Glutamatergic neuron (in vitro differentiated cells): ENCODE data around the gene EXOC3L1. TPM values are rescaled to one million over a fixed set of nuclear protein-coding genes. Genes with fewer than 3 reads are reported as not detected.

Source experiments
- DNase-seq: peaks from one replicate; pipeline ENCODE4 v3.0.0; 2022
- H3K27ac Mint-ChIP-seq: one replicate; pipeline ENCODE4 v1.8.0; 2020; ENCODE audit warnings: mild to moderate bottlenecking, mixed read lengths, inconsistent platforms; ENCODE audit not compliant: unreplicated experiment
- H3K27me3 Mint-ChIP-seq: one replicate; pipeline ENCODE4 v1.8.0; 2020; ENCODE audit warnings: mild to moderate bottlenecking, moderate library complexity, mixed read lengths, inconsistent platforms; ENCODE audit not compliant: unreplicated experiment
- H3K36me3 Mint-ChIP-seq: one replicate; pipeline ENCODE4 v1.8.0; 2020; ENCODE audit warnings: mild to moderate bottlenecking, mixed read lengths, inconsistent platforms; ENCODE audit not compliant: unreplicated experiment
- H3K4me1 Mint-ChIP-seq: one replicate; pipeline ENCODE4 v1.8.0; 2020; ENCODE audit warnings: mild to moderate bottlenecking, low read depth, mixed read lengths, inconsistent platforms; ENCODE audit not compliant: unreplicated experiment
- H3K4me3 Mint-ChIP-seq: one replicate; pipeline ENCODE4 v1.8.0; 2020; ENCODE audit warnings: mild to moderate bottlenecking, mixed read lengths, inconsistent platforms; ENCODE audit not compliant: unreplicated experiment
- H3K9me3 Mint-ChIP-seq: one replicate; pipeline ENCODE4 v1.8.0; 2020; ENCODE audit warnings: mild to moderate bottlenecking, moderate library complexity, mixed read lengths, inconsistent platforms; ENCODE audit not compliant: unreplicated experiment
- CTCF ChIP-seq: fragments of 200-600 bp; sonication (generic); IDR thresholded peaks from one replicate; pipeline ENCODE4 v1.5.0; 2021; ENCODE audit not compliant: partially characterized antibody, unreplicated experiment
- total RNA-seq: library from RNA; stranded (reverse); fragmentation: NEBNext Ultra II Directional; extraction: Animal tissue kit (Norgen Biotek cat#: 25700); gene quantifications from one replicate; pipeline ENCODE4 v1.2.1, GENCODE V29; 2021; ENCODE audit not compliant: unreplicated experiment

Gene EXOC3L1
- total RNA-seq, 1 donor from 2014 or later = 3.6 TPM

- H3K4me3 Mint-ChIP-seq = no peak overlapping the region
- no peak overlapping the region for H3K27ac Mint-ChIP-seq
- DNase-seq = no peak
Observed at GRCh38 chr16:67179421-67180080, 10.4 kb downstream of the EXOC3L1 start.

GRCh38 chr16:67177743-67178699 lies 11.9 kb downstream of the EXOC3L1 start:
- Mint-ChIP-seq H3K27ac (no peak overlapping the region), H3K4me3 (peak overlapping the region; percentile 76)

More at GRCh38 chr16:67179421-67180080, 10.4 kb downstream of the EXOC3L1 start:
- Mint-ChIP-seq H3K9me3 (peaks cover 11% of the 10 kb centered on the region), H3K36me3 (peaks cover 5% of the 10 kb centered on the region), H3K4me1 (peaks cover 11% of the 10 kb centered on the region), H3K27me3 (peaks cover 14% of the 10 kb centered on the region)
- no peak for TF ChIP-seq CTCF

GRCh38 chr16:67176662-67177061 lies 13.3 kb downstream of the EXOC3L1 start:
- Mint-ChIP-seq H3K4me1 (peaks cover 14% of the 10 kb centered on the region), H3K9me3 (peaks cover 14% of the 10 kb centered on the region), H3K27me3 (peaks cover 27% of the 10 kb centered on the region), H3K4me3 (no peak overlapping the region), H3K36me3 (peaks cover 5% of the 10 kb centered on the region), H3K27ac (no peak overlapping the region)
- no peak for TF ChIP-seq CTCF
- DNase-seq = no peak

More at GRCh38 chr16:67177743-67178699, 11.9 kb downstream of the EXOC3L1 start:
- Mint-ChIP-seq H3K9me3 (peaks cover 12% of the 10 kb centered on the region), H3K4me1 (peaks cover 14% of the 10 kb centered on the region), H3K27me3 (peaks cover 23% of the 10 kb centered on the region), H3K36me3 (peaks cover 5% of the 10 kb centered on the region)
- no peak for TF ChIP-seq CTCF
- peak; percentile 73 for DNase-seq

GRCh38 chr16:67174706-67175231 lies 15.2 kb downstream of the EXOC3L1 start:
- H3K36me3 Mint-ChIP-seq = peaks cover 5% of the 10 kb centered on the region
- no peak for DNase-seq
- peaks cover 17% of the 10 kb centered on the region for H3K4me1 Mint-ChIP-seq
- peaks cover 14% of the 10 kb centered on the region for H3K9me3 Mint-ChIP-seq
- H3K27ac Mint-ChIP-seq = no peak overlapping the region
- no peak for TF ChIP-seq CTCF
- H3K27me3 Mint-ChIP-seq = peaks cover 35% of the 10 kb centered on the region
- no peak overlapping the region for H3K4me3 Mint-ChIP-seq
